Stimulated activated CD8-positive, alpha-beta memory T cell treated with anti-CD3 and anti-CD28 coated beads, Interleukin-7, amount 100 ng/mL, for 4 hours (primary cell): Measurements from ENCODE around the gene COL18A1.
"Not testable (repeated sequence)": the region's sequence is repeated elsewhere in the genome, so short reads cannot be mapped to it uniquely, and the experiment has no call there.

Source experiments
- DNase-seq, 2 donors: peaks; one replicate each; pipeline ENCODE4 v3.0.0-alpha.2; 2020; ENCODE audit warnings: low read depth in 2 of 2

The COL18A1 gene

GRCh38 chr21:45517249-45518065, 112.5 kb downstream of the COL18A1 start:
- no peak for DNase-seq

- DNase-seq: no peak
Measured at GRCh38 chr21:45518742-45519141, 113.8 kb downstream of the COL18A1 start.

GRCh38 chr21:45519182-45519581, 114.2 kb downstream of the COL18A1 start:
- no peak for DNase-seq

GRCh38 chr21:45521241-45521640, 116.3 kb downstream of the COL18A1 start:
- no peak for DNase-seq

GRCh38 chr21:45522381-45522780, 117.4 kb downstream of the COL18A1 start:
- no peak for DNase-seq

GRCh38 chr21:45522986-45523385, 118.0 kb downstream of the COL18A1 start:
- DNase-seq: no peak

- no peak for DNase-seq
Measured at GRCh38 chr21:45523411-45524101, 118.6 kb downstream of the COL18A1 start.

- no peak for DNase-seq
Measured at GRCh38 chr21:45524756-45525152, 119.8 kb downstream of the COL18A1 start.

- no peak for DNase-seq
Measured at GRCh38 chr21:45525153-45525909, 120.4 kb downstream of the COL18A1 start.

- DNase-seq: no peak
Measured at GRCh38 chr21:45525910-45526306, 120.9 kb downstream of the COL18A1 start.

GRCh38 chr21:45527151-45527999, 122.4 kb downstream of the COL18A1 start:
- DNase-seq: not testable (repeated sequence)

- DNase-seq: no peak
Measured at GRCh38 chr21:45528028-45528705, 123.2 kb downstream of the COL18A1 start.

GRCh38 chr21:45528981-45529784, 124.2 kb downstream of the COL18A1 start:
- no peak for DNase-seq

GRCh38 chr21:45529785-45530422, 124.9 kb downstream of the COL18A1 start:
- no peak for DNase-seq

GRCh38 chr21:45530423-45531113, 125.6 kb downstream of the COL18A1 start:
- DNase-seq: no peak

GRCh38 chr21:45531114-45531392, 126.1 kb downstream of the COL18A1 start:
- not testable (repeated sequence) for DNase-seq

- DNase-seq: no peak
Measured at GRCh38 chr21:45531393-45532215, 126.6 kb downstream of the COL18A1 start.

- no peak for DNase-seq
Measured at GRCh38 chr21:45532826-45533360, 127.9 kb downstream of the COL18A1 start.
